H1 (cell line): ENCODE measurements around the gene NPTXR. TPM values are rescaled to one million over a fixed set of nuclear protein-coding genes. Genes with fewer than 3 reads are reported as not detected.
A peak's percentile ranks its signal among the peaks of the same experiment; 100 is the strongest.

Experiments
- CTCF ChIA-PET: fragments of 300-600 bp; sonication (Branson Sonifier 250); formaldehyde crosslinking; loops from one replicate; lab custom pipeline; 2021; ENCODE audit not compliant: partially characterized antibody; lab: Charles Lee
- POLR2A ChIA-PET: fragments of 300-600 bp; sonication (Branson Sonifier 250); formaldehyde crosslinking; loops from one replicate; lab custom pipeline; 2021; ENCODE audit warnings: inconsistent platforms; ENCODE audit not compliant: partially characterized antibody; lab: Charles Lee
- DNase-seq, 2 experiments: peaks; one replicate each; pipeline versions ENCODE4 v3.0.0 to v3.0.0-alpha.2; 2010 to 2022; ENCODE audit warnings: low spot score in 2 of 2, low read depth in 1 of 2, mixed read lengths in 1 of 2
- FAIRE-seq: peaks from 2 replicates; lab custom pipeline; 2011; peaks lifted over from hg19 to GRCh38; lab: Jason Lieb, UNC
- H2AFZ ChIP-seq: 2 replicates; pipeline ENCODE4 v1.8.1; 2012; ENCODE audit warnings: low read length, inconsistent platforms
- H2AK5ac ChIP-seq: 2 replicates; pipeline ENCODE4 v1.6.1; 2013; ENCODE audit warnings: low read depth, low read length
- H2BK120ac ChIP-seq: replicated peaks from 2 replicates; pipeline ENCODE3; 2013; ENCODE audit warnings: low read depth, low read length, inconsistent platforms
- H2BK12ac ChIP-seq: 2 replicates; pipeline ENCODE4 v1.6.1; 2013; ENCODE audit warnings: low read depth, low read length
- H2BK15ac ChIP-seq: 2 replicates; pipeline ENCODE4 v1.6.1; 2013; ENCODE audit warnings: low read length
- H2BK20ac ChIP-seq: 2 replicates; pipeline ENCODE4 v1.6.1; 2013; ENCODE audit warnings: low read length
- H2BK5ac ChIP-seq: 2 replicates; pipeline ENCODE4 v1.6.1; 2013; ENCODE audit warnings: low read depth, low read length
- H3K14ac ChIP-seq: 2 replicates; pipeline ENCODE4 v1.6.1; 2013; ENCODE audit warnings: inconsistent platforms; ENCODE audit not compliant: insufficient read length
- H3K18ac ChIP-seq: 2 replicates; pipeline ENCODE4 v1.6.1; 2013; ENCODE audit warnings: low read length; ENCODE audit errors: extremely low read depth
- H3K23ac ChIP-seq: 2 replicates; pipeline ENCODE4 v1.6.1; 2013; ENCODE audit warnings: inconsistent platforms; ENCODE audit not compliant: insufficient read length
- H3K23me2 ChIP-seq: 2 replicates; pipeline ENCODE4 v1.6.1; 2013; ENCODE audit warnings: low read depth, low read length
- H3K27ac ChIP-seq: 2 replicates; pipeline ENCODE4 v1.6.1; 2011; ENCODE audit warnings: low read depth, low read length, inconsistent platforms
- H3K27me3 ChIP-seq, 4 experiments: replicated peaks in 1 of 4; 1 replicate in 1 of 4; 2 replicates in 3 of 4; pipeline versions ENCODE4 v1.6.1 to v1.8.1; 2011 to 2013; ENCODE audit warnings: low read length in 3 of 4, mild to moderate bottlenecking in 3 of 4, inconsistent platforms in 2 of 4, mixed read lengths in 2 of 4, moderate library complexity in 1 of 4; ENCODE audit not compliant: control insufficient read depth in 3 of 4, insufficient read depth in 3 of 4; ENCODE audit errors: extremely low read depth in 1 of 4
- H3K36me3 ChIP-seq, 4 experiments: 2 replicates each; pipeline versions ENCODE4 v1.6.1 to v1.8.1; 2011 to 2013; ENCODE audit warnings: mild to moderate bottlenecking in 4 of 4, low read length in 3 of 4, moderate library complexity in 2 of 4, control low read depth in 1 of 4, inconsistent platforms in 1 of 4; ENCODE audit not compliant: insufficient read depth in 4 of 4, control insufficient read depth in 2 of 4
- H3K4ac ChIP-seq: replicated peaks from 2 replicates; pipeline ENCODE3; 2013; ENCODE audit warnings: low read length, low read depth, mixed read lengths, inconsistent platforms; ENCODE audit not compliant: insufficient read length
- H3K4me1 ChIP-seq, 4 experiments: replicated peaks in 1 of 4; 1 replicate in 1 of 4; 2 replicates in 3 of 4; pipeline versions ENCODE4 v1.6.1 to v1.8.1; 2011 to 2013; ENCODE audit warnings: low read length in 3 of 4, inconsistent platforms in 2 of 4, mixed read lengths in 1 of 4; ENCODE audit not compliant: insufficient read depth in 4 of 4, control insufficient read depth in 3 of 4
- H3K4me2 ChIP-seq, 2 experiments: 2 replicates each; pipeline versions ENCODE4 v1.6.1 to v1.8.1; 2011 to 2013; ENCODE audit warnings: low read depth in 2 of 2, low read length in 2 of 2, control low read depth in 1 of 2, inconsistent platforms in 1 of 2, mild to moderate bottlenecking in 1 of 2; ENCODE audit not compliant: insufficient read depth in 1 of 2
- H3K4me3 ChIP-seq, 4 experiments: fragments of 200-600, 300-600 bp in 1 of 4; sonication (generic), shearing (Covaris generic), sonication (Bioruptor Twin) in 1 of 4; 2 replicates each; pipeline versions ENCODE4 v1.5.1 to v1.8.1; 2011 to 2016; ENCODE audit warnings: low read length in 4 of 4, low read depth in 3 of 4, control low read depth in 2 of 4, inconsistent platforms in 2 of 4, mild to moderate bottlenecking in 2 of 4, mixed read lengths in 1 of 4, moderate library complexity in 1 of 4; ENCODE audit not compliant: insufficient read depth in 2 of 4; ENCODE audit errors: extremely low read depth in 1 of 4
- H3K56ac ChIP-seq: replicated peaks from 2 replicates; pipeline ENCODE3; 2013; ENCODE audit warnings: low read depth, mild to moderate bottlenecking, mixed read lengths, low read length, inconsistent platforms; ENCODE audit not compliant: insufficient read length
- H3K79me1 ChIP-seq: 2 replicates; pipeline ENCODE4 v1.6.1; 2013; ENCODE audit warnings: low read depth, low read length, control low read depth
- H3K79me2 ChIP-seq, 2 experiments: 2 replicates each; pipeline versions ENCODE4 v1.6.1 to v1.8.1; 2012 to 2013; ENCODE audit warnings: low read length in 2 of 2, mild to moderate bottlenecking in 2 of 2, inconsistent platforms in 1 of 2; ENCODE audit not compliant: insufficient read depth in 2 of 2, control insufficient read depth in 1 of 2
- H3K9ac ChIP-seq, 4 experiments: replicated peaks in 1 of 4; 1 replicate in 1 of 4; 2 replicates in 3 of 4; pipeline versions ENCODE4 v1.6.1 to v1.8.1; 2011 to 2013; ENCODE audit warnings: low read depth in 3 of 4, low read length in 3 of 4, control low read depth in 2 of 4, mild to moderate bottlenecking in 2 of 4, moderate library complexity in 2 of 4, inconsistent platforms in 1 of 4; ENCODE audit errors: extremely low read depth in 1 of 4
- H3K9me3 ChIP-seq, 2 experiments: 2 replicates each; pipeline versions ENCODE4 v1.6.1 to v1.8.1; 2012 to 2013; ENCODE audit warnings: mild to moderate bottlenecking in 2 of 2, moderate library complexity in 2 of 2, control low read depth in 1 of 2, inconsistent platforms in 1 of 2, low read depth in 1 of 2, low read length in 1 of 2, mixed read lengths in 1 of 2; ENCODE audit not compliant: insufficient read depth in 2 of 2
- H4K20me1 ChIP-seq, 2 experiments: replicated peaks in 1 of 2; 2 replicates each; pipeline versions ENCODE3 to v1.8.1; 2011 to 2013; ENCODE audit warnings: inconsistent platforms in 2 of 2, low read length in 2 of 2, mild to moderate bottlenecking in 1 of 2; ENCODE audit not compliant: insufficient read depth in 2 of 2, control insufficient read depth in 1 of 2
- H4K5ac ChIP-seq: 2 replicates; pipeline ENCODE4 v1.6.1; 2013; ENCODE audit warnings: low read length, low read depth, mixed read lengths, inconsistent platforms; ENCODE audit not compliant: insufficient read length
- H4K8ac ChIP-seq: 2 replicates; pipeline ENCODE4 v1.8.0; 2013; ENCODE audit warnings: mild to moderate bottlenecking, moderate library complexity, low read length, inconsistent platforms; ENCODE audit not compliant: insufficient read depth; ENCODE audit errors: extremely low read depth
- H4K91ac ChIP-seq: replicated peaks from 2 replicates; pipeline ENCODE3; 2013; ENCODE audit warnings: low read length, mixed read lengths, inconsistent platforms; ENCODE audit not compliant: insufficient read length
- CBX5 ChIP-seq: fragments of 300-800, 300-1000 bp; sonication (generic); IDR thresholded peaks from 2 replicates; pipeline ENCODE4 v1.7.1; 2016; ENCODE audit warnings: antibody characterized with exemption, low read length, low read depth
- CEBPB ChIP-seq: IDR thresholded peaks from 2 replicates; pipeline ENCODE4 v1.6.1; 2012; ENCODE audit warnings: low read depth, low read length
- EP300 ChIP-seq, 2 experiments: IDR thresholded peaks; 1 replicate in 1 of 2; 2 replicates in 1 of 2; pipeline ENCODE4 v1.6.1; 2011 to 2012; ENCODE audit warnings: low read depth in 2 of 2, low read length in 2 of 2, mild to moderate bottlenecking in 2 of 2, borderline replicate concordance in 1 of 2, inconsistent platforms in 1 of 2, moderate library complexity in 1 of 2
- GTF2F1 ChIP-seq: IDR thresholded peaks from 2 replicates; pipeline ENCODE4 v1.6.1; 2012; ENCODE audit warnings: low read depth, low read length, improper control_type of control experiment, borderline replicate concordance
- HDAC2 ChIP-seq, 2 experiments: fragments of 300-600 bp in 1 of 2; sonication (generic) in 1 of 2; IDR thresholded peaks; 2 replicates each; pipeline ENCODE4 v1.6.1; 2011 to 2012; ENCODE audit warnings: low read depth in 2 of 2, low read length in 2 of 2, mild to moderate bottlenecking in 2 of 2, moderate library complexity in 2 of 2, borderline replicate concordance in 1 of 2, inconsistent platforms in 1 of 2
- PHF8 ChIP-seq: fragments of 200-600 bp; sonication (generic); conservative IDR thresholded peaks from 2 replicates; pipeline ENCODE4 v1.7.1; 2012; ENCODE audit warnings: low read depth, mild to moderate bottlenecking, inconsistent platforms, low read length, moderate library complexity
- POLR2AphosphoS5 ChIP-seq: IDR thresholded peaks from 2 replicates; pipeline ENCODE4 v1.6.1; 2011; ENCODE audit warnings: low read depth, low read length
- POU5F1 ChIP-seq: IDR thresholded peaks from 2 replicates; pipeline ENCODE4 v1.6.1; 2011; ENCODE audit warnings: low read depth, mild to moderate bottlenecking, low read length, moderate library complexity
- SIRT6 ChIP-seq: IDR thresholded peaks from one replicate; pipeline ENCODE4 v1.7.1; 2012; ENCODE audit warnings: low read length, inconsistent platforms
- TBP ChIP-seq: IDR thresholded peaks from 2 replicates; pipeline ENCODE4 v1.6.1; 2011; ENCODE audit warnings: low read depth, low read length, improper control_type of control experiment
- WGBS, 2 experiments: shearing (Covaris generic) in 1 of 2; methylation state at CpG; one replicate each; pipeline versions ENCODE4 v1.1.6 to v1.1.7; 2013 to 2015; ENCODE audit warnings: low lambda C conversion rate in 2 of 2, mixed read lengths in 2 of 2, inconsistent platforms in 1 of 2, low coverage in 1 of 2, missing lambda C conversion rate in 1 of 2; ENCODE audit not compliant: insufficient replicate concordance in 2 of 2, insufficient coverage in 1 of 2, insufficient read length in 1 of 2; ENCODE audit errors: extremely low coverage in 1 of 2, missing lambda C conversion rate in 1 of 2; 5-methylcytosine and 5-hydroxymethylcytosine counted together
- polyA plus RNA-seq, 7 experiments: library from polyadenylated mRNA; depleted of rRNA in 3 of 7; stranded (reverse) in 5 of 7; unstranded in 2 of 7; fragments of >200 nt in 5 of 7; fragments of 200-250 nt in 2 of 7; gene quantifications; 1 replicate in 5 of 7; 2 replicates in 1 of 7; 4 replicates in 1 of 7; pipeline versions ENCODE4 v1.2.1 to v1.2.3, GENCODE V29; 2011 to 2013; ENCODE audit warnings: missing spikeins in 2 of 7, mixed read lengths in 2 of 7
- total RNA-seq: library from RNA; stranded (reverse); fragmentation: NEBNext Ultra II Directional; extraction: Animal tissue kit (Norgen Biotek cat#: 25700); gene quantifications from 2 replicates; pipeline ENCODE4 v1.2.1, GENCODE V29; 2021
- TF ChIP-seq, protein P1 (sequence below): IDR thresholded peaks from 2 replicates; pipeline ENCODE4 v1.6.1; 2011; ENCODE audit warnings: low read depth, mild to moderate bottlenecking, low read length; ENCODE audit not compliant: insufficient read depth
- TF ChIP-seq, protein P2 (sequence below): IDR thresholded peaks from 2 replicates; pipeline ENCODE4 v1.6.1; 2011; ENCODE audit warnings: low read length, improper control_type of control experiment

NPTXR gene
- total and polyA plus RNA-seq, 2 of the 8 experiments (the other 6 are each of a cell fraction or from before 2014, with no cell fraction given): 3.7 to 6.4 TPM

DNA sequence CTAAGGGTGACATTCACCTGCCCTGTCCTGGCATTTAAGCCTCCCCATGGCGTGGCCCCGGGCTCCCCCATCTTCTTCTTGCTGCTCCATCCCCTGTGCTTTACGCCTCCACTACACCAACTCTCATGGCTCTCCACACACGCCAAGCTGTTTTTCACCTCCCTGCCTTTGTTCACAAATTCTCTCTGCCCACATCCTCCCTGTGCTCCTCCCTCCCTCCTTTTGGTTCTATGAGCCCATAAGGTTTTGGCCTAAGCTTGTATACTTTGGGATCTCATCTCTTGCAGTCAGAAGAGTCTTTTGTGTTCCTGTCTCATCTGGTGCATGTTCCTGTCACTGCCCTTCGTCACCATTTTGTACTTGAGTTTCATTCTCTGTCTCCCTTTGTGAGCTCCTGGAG, 45.3 kb downstream of the NPTXR start:
- CTCF ChIA-PET: interaction anchor here (0.6 to 1.6 kb wide), 5 partner anchors 29 to 66 kb away, joined by 3 to 4 read pairs (median 3); no protein-coding TSS in a partner anchor
- no peak for TF ChIP-seq POLR2AphosphoS5
- TF ChIP-seq POU5F1: no peak
- no peak for TF ChIP-seq CEBPB
- no peak for TF ChIP-seq HDAC2 (IDR thresholded peaks at IDR 0.05; ENCODE audit: borderline replicate concordance in 1 of 2, low read depth in 2 of 2, low read length in 2 of 2)
- no peak for TF ChIP-seq SIRT6
- TF ChIP-seq, protein P1, sequence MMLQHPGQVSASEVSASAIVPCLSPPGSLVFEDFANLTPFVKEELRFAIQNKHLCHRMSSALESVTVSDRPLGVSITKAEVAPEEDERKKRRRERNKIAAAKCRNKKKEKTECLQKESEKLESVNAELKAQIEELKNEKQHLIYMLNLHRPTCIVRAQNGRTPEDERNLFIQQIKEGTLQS: no peak
- TF ChIP-seq TBP: no peak
- no peak for TF ChIP-seq EP300 (IDR thresholded peaks at IDR 0.05; ENCODE audit: borderline replicate concordance in 1 of 2, low read depth in 2 of 2, low read length in 2 of 2)
- TF ChIP-seq GTF2F1: no peak
- no peak for TF ChIP-seq CBX5
- no peak for TF ChIP-seq PHF8
- TF ChIP-seq, protein P2, sequence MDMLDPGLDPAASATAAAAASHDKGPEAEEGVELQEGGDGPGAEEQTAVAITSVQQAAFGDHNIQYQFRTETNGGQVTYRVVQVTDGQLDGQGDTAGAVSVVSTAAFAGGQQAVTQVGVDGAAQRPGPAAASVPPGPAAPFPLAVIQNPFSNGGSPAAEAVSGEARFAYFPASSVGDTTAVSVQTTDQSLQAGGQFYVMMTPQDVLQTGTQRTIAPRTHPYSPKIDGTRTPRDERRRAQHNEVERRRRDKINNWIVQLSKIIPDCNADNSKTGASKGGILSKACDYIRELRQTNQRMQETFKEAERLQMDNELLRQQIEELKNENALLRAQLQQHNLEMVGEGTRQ: no peak

More for the DNA sequence above, 45.3 kb downstream of the NPTXR start:
- peaks cover 0 to 3% (median 0%) of the 10 kb centered on the region in 4 experiments; a peak in 1 of 7 replicates for H3K4me1 ChIP-seq
- no peak overlapping the region for H2AK5ac ChIP-seq
- no peak overlapping the region for H2BK5ac ChIP-seq
- H3K27me3 ChIP-seq: peaks cover 0 to 12% (median 5%) of the 10 kb centered on the region in 4 experiments; a peak in 4 of 7 replicates
- peaks cover 0 to 2% of the 10 kb centered on the region in 2 experiments; a peak in 1 of 4 replicates for H3K9me3 ChIP-seq
- FAIRE-seq (no peak), DNase-seq (no peak)
- 85% methylated on average over 5 of the region's 5 CpGs; no CpG with 5 or more reads in 1 of the 2 experiments for WGBS, 2 experiments
- no peak overlapping the region for H3K23ac ChIP-seq
- no peak overlapping the region for H2BK120ac ChIP-seq
- H2BK20ac ChIP-seq: no peak overlapping the region; the same call in 1 of the 2 replicates
- no peak overlapping the region for H3K27ac ChIP-seq
- H3K14ac ChIP-seq: no peak overlapping the region
- no peak overlapping the region for H4K5ac ChIP-seq
- no peaks in the 10 kb centered on the region for H3K36me3 ChIP-seq
- no peak overlapping the region for H4K8ac ChIP-seq
- no peak overlapping the region for H3K4me2 ChIP-seq
- peak overlapping the region; percentile 5 for H3K4ac ChIP-seq
- H4K20me1 ChIP-seq: no peaks in the 10 kb centered on the region
- POLR2A ChIA-PET: no interaction called here
- H2AFZ ChIP-seq: no peak overlapping the region
- no peak overlapping the region for H4K91ac ChIP-seq
- H3K23me2 ChIP-seq: peaks cover 4% of the 10 kb centered on the region
- H3K4me3 ChIP-seq: no peak overlapping the region
- H3K18ac ChIP-seq: no peak overlapping the region
- no peaks in the 10 kb centered on the region for H3K79me2 ChIP-seq
- H3K56ac ChIP-seq: no peak overlapping the region
- H3K9ac ChIP-seq: no peak overlapping the region
- H2BK12ac ChIP-seq: no peak overlapping the region
- H3K79me1 ChIP-seq: no peaks in the 10 kb centered on the region
- no peak overlapping the region for H2BK15ac ChIP-seq
